ENCODE data around the gene CRYZL1.
"Not testable (repeated sequence)": the region's sequence is repeated elsewhere in the genome, so short reads cannot be mapped to it uniquely, and the experiment has no call there.

The CRYZL1 gene

DNA sequence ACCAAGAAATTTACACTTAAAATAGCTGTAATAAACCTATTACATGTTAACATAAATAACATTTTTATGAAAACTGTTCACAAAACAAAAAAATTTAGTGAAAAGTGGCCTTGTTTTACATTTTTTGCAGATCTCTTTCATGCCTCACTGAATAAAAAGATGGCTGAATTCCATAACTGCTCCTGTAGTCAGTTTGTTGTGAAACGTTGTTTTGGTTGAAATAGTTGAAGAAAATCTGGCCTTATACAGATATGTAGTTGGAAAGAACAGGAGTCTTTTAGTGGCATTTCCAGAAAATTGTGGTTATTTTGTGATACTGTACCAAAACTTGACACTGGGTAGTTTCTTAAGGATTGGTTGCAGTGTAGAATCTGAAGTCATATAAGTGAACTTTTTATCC lies 18.9 kb upstream of the CRYZL1 start:
- DNase-seq, result no peak

- DNase-seq, result no peak
Observed at GRCh38 chr21:33659568-33659949, 18.0 kb upstream of the CRYZL1 start.

DNA sequence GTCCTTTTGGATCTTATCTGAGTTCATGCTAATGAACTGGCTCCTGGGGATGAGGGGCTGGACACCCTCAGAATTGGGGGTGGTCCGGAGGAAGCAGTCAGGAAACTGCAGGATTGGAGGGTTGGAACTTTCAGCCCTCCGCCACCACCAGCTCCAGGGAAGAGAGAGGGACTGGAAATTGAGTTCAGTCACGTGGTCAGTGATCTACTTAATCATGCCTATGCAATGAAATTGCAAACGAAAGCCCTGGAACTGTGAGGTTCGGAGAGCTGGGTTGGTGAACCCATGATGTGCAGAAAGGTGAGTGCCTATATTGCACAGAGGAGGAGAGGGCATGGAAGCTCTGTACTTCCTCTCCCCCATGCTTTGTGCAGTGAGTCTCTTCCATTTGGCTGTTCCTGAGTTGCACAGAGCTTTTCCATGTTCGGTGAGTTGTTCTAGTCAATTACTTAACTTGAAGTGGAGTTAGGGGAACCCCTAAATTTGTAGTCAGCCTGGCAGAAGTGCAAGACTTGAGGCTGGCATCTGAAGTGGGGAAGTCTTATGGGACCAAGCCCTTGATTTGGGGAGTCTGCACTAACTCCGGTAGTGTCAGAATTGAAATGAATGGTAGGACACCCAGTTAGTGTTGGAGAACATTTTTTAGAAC lies 17.5 kb upstream of the CRYZL1 start:
- DNase-seq, result no peak

DNA sequence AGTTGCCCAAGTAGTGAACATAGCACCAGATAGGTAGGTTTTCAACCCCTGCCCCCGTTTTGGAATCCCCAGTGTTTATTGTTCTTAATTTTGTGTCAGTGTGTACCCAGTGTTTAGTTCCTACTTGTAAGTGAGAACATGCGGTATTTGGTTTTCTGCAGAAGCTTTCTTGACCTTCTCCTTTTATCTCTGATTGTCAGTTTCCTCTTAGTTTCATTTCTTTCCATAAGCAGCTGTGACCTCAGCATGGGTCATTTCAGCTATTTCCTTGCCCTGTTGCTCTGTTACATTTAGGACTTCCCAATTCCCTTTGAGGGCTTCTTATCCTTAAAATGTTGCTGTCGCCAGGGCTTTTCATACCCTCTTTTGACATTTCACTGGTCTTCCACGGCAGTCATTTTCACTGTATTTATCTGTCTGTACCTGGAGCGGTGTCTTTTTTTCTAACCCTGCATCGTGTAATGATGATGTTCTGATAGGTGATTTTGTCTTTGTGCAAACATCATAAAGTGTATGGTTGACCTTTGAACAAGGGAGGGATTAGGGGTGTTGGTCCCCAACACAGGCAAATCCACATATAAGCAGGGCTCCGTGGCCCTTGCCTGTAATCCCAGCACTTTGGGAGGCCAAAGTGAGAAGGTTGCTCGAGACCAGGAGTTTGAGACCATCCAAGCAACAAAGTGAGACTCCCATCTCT lies 15.7 kb upstream of the CRYZL1 start:
- no peak for DNase-seq

DNA sequence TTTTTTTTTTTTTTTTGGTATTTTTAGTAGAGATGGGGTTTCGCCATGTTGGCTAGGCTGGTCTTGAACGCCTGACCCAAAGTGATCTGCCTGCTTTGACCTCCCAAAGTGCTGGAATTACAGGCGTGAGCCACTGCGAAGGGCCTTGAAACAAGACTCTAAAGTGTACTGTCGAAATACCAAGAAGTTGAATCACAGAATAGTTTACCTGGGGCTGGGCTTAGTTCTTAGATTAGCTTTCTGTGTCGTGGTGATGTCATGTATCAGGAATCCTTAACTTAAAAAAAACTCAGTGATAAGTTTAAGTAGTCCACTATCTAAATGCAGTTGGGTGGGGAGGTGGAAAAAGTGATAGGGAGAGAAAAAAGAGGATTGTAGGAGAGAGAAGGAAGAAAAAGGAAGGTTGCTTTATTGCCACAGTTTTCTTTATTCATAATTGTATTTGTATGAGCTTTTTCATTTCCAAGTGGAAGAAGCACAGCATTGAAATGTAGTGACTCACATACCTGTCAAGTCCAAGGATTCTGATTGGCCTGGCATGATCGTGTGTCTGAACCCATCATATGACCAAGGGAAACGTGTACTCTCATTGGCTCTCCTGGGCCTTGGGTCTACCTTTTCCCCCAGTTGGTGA lies 14.2 kb upstream of the CRYZL1 start:
- no peak for DNase-seq

- no peak for DNase-seq
Observed at GRCh38 chr21:33654412-33654811, 12.9 kb upstream of the CRYZL1 start.

GRCh38 chr21:33651965-33652680 lies 10.6 kb upstream of the CRYZL1 start:
- DNase-seq, result no peak

DNA sequence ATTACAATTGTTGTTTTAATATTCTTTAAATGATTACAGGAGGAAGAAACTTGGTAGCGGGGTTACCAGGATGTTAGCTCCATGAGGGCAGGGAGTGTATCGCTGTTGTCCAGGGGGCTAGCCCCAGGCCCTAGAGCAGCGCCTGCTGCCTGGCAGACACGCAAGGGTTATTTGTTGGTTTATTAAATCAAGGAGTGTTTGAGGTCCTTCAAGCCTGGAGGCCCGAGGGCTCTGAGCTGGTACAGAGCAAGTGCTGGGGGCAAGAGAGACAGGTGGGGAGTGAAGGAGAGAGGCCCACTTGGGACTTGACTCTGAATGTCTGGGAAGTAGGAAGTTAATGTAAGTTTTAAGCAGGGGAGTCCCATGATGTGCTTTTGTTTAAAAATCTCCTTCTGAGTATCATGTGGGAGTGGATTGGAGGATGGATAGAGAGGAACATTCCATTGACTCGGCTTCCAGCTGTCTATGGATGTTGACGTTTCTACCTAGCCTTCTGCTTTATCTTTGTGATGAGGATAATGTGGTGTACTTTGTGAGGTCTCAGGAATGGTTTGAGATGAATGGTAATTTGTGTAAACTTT lies 9.5 kb upstream of the CRYZL1 start:
- no peak for DNase-seq

DNA sequence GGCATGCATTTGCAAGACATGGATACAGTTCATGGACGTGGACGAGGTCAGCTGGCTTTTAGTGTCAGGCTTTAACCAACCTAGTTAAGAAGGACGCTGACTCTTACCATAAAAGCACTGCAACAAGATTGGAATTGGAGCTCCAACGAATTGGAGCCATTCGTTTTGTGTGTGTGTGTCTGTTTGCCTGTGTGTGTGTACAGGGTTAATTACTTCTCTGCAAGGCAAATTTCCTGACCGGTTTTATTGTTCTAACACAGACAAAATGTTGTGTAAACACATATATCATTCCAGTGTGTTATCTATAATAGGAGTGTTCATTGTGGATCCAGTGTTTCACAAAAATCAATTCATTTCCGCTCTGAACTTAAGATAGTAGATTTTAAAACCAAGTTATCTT lies 8.7 kb upstream of the CRYZL1 start:
- DNase-seq, result no peak

- no peak for DNase-seq
Observed at GRCh38 chr21:33648555-33648954, 7.0 kb upstream of the CRYZL1 start.

- no peak for DNase-seq
Observed at GRCh38 chr21:33647587-33647986, 6.0 kb upstream of the CRYZL1 start.

- DNase-seq, result no peak
Observed at GRCh38 chr21:33645730-33646129, 4.2 kb upstream of the CRYZL1 start.

GRCh38 chr21:33644383-33645074 lies 3.0 kb upstream of the CRYZL1 start:
- DNase-seq, result no peak

GRCh38 chr21:33643658-33644311 lies 2.2 kb upstream of the CRYZL1 start:
- DNase-seq, result no peak

DNA sequence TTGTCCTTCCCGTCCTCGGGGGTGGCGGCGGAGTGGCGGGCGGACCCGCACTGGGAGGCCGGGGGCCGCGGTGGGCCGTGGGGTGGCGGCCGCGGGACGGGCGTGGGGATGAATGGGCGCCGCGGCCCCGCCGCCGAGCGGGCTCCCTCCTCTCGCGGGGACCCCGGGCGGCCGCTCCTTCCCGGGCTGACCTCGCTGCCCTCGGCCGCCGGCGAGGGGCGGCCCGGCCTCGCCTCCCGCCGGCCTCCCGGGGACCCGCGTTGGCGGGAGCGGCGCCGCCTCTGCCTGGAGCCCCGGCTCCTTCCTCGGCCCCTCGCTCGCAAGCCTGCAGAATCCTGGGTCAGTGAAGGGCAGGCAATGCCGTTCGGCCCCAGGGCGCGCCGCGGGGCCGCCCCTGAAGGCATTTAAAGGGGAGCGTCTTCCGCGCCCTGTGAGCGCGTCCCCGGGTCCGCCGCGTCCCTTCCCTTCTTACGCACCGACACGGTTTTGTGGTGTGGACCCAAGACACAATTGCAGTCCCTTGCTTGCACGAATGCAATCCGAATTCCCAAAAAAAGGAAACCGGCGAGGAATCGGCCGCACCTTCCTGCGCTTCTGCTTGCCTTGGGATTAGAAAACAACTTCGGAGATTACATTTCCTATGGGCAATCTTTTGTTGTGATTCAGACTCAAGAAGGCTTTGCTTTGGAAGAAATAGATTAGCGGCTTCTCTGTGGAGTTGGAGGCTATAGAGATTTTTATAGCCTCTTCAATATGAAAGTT lies 1.5 kb upstream of the CRYZL1 start:
- no peak for DNase-seq

- DNase-seq, result peak; percentile 97
Observed at GRCh38 chr21:33642027-33642895, 720 bp upstream of the CRYZL1 start, which contains the start of gene ITSN1. ITSN1 (plus strand) TSS chr21:33642501; CDS start chr21:33718829, 76,328 bp downstream.

GRCh38 chr21:33640697-33641351 lies 717 bp downstream of the CRYZL1 start:
- no peak for DNase-seq

DNA sequence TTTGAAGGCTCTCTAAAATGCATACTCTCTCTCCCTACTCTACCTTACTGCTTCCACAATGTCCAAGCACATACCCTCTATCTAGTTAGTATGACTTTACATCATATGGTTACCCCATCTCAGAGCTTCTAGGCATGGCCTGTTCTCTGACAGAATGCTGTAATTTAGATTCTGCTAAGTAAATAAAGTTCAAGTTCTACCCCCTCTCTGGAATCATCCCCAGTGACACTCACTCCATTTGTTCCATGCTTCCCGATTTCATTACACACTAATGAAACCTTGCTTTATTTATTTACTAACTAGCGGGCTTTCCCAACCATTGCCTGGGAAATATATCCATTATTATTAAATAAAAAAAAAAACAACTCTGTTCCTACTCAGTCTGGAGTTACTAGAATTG lies 7.3 kb downstream of the CRYZL1 start:
- DNase-seq, result no peak

DNA sequence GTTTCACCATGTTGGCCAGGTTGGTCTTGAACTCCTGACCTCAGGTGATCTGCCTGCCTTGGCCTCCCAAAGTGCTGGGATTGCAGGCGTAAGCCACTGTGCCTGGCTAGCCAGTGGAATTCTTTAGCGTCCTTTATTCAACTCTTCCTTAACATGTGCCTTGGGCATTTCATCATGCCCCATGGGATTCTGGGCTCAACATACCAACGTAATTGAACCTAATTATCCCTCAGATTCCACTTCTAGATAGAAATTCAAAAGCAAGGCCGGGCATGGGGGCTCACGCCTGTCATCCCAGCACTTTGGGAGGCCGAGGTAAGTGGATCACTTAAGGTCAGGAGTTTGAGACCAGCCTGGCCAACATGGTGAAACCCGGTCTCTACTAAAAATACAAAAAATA lies 15.4 kb downstream of the CRYZL1 start:
- DNase-seq, result not testable (repeated sequence)

DNA sequence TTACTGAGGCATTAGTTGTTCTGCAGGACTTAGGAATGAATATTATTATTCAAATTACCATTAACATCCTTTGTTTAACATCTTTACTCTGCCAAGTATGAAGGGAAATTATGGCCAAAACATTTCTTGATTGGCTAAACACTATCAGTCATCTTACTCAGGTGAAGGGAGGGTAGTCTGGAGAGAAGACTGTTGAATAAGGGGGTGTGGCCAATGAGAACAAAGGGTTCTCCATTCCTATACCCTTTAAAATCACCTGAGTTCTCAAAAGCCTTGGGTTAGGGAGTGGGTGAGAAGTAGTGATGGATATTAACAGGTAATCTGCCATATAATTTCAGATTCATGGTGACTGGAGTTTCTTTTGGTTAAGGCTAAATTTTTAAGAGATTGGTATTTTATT lies 19.3 kb downstream of the CRYZL1 start:
- no peak for DNase-seq
